ENCODE measurements around the gene VAC14.
"Not testable (repeated sequence)": the region's sequence is repeated elsewhere in the genome, so short reads cannot be mapped to it uniquely, and the experiment has no call there.

Gene VAC14

GRCh38 chr16:70758786-70759185 is 42.2 kb downstream of the VAC14 start:
- DNase-seq = no peak

GRCh38 chr16:70757183-70757582 is 43.8 kb downstream of the VAC14 start:
- DNase-seq = no peak

- DNase-seq = no peak
These were observed 44.9 kb downstream of the VAC14 start for GRCh38 chr16:70756071-70756470.

GRCh38 chr16:70754851-70755600 is 45.9 kb downstream of the VAC14 start:
- no peak for DNase-seq

- no peak for DNase-seq
These were observed 46.6 kb downstream of the VAC14 start for GRCh38 chr16:70754371-70754770.

- no peak for DNase-seq
These were observed 47.1 kb downstream of the VAC14 start for GRCh38 chr16:70753694-70754325.

GRCh38 chr16:70753228-70753627 is 47.7 kb downstream of the VAC14 start:
- no peak for DNase-seq

- DNase-seq = no peak
These were observed 48.5 kb downstream of the VAC14 start for GRCh38 chr16:70752426-70752825.

GRCh38 chr16:70751593-70751992 is 49.4 kb downstream of the VAC14 start:
- DNase-seq = no peak

- no peak for DNase-seq
These were observed 50.0 kb downstream of the VAC14 start for GRCh38 chr16:70750893-70751467.

- no peak for DNase-seq
These were observed 51.0 kb downstream of the VAC14 start for GRCh38 chr16:70749681-70750601.

- DNase-seq = no peak
These were observed 51.8 kb downstream of the VAC14 start for GRCh38 chr16:70749006-70749678.

- no peak for DNase-seq
These were observed 53.0 kb downstream of the VAC14 start for GRCh38 chr16:70747703-70748631.

- no peak for DNase-seq
These were observed 54.1 kb downstream of the VAC14 start for GRCh38 chr16:70746708-70747424.

- DNase-seq = no peak
These were observed 54.8 kb downstream of the VAC14 start for GRCh38 chr16:70746040-70746707.

GRCh38 chr16:70745536-70746025 is 55.4 kb downstream of the VAC14 start:
- no peak for DNase-seq

- DNase-seq = no peak
These were observed 56.6 kb downstream of the VAC14 start for GRCh38 chr16:70744366-70744765.

- no peak for DNase-seq
These were observed 57.2 kb downstream of the VAC14 start for GRCh38 chr16:70743791-70744190.

GRCh38 chr16:70742967-70743366 is 58.0 kb downstream of the VAC14 start:
- not testable (repeated sequence) for DNase-seq

- no peak for DNase-seq
These were observed 59.2 kb downstream of the VAC14 start for GRCh38 chr16:70741783-70742125.

Measured in NCI-H2171 treated with DMSO at 0.1 percent for 48 hours (cell line).